WI38 (cell line): ENCODE measurements around the gene GPR84.

Experiments used
- H3K4me3 ChIP-seq: 2 replicates; pipeline ENCODE4 v1.5.1; 2011; ENCODE audit warnings: low read depth, mild to moderate bottlenecking, control low read depth, low read length
- TF ChIP-seq, protein P1 (sequence below): IDR thresholded peaks from 2 replicates; pipeline ENCODE4 v1.5.1; 2012; ENCODE audit warnings: low read depth, mild to moderate bottlenecking, control low read depth, low read length

Gene GPR84

DNA sequence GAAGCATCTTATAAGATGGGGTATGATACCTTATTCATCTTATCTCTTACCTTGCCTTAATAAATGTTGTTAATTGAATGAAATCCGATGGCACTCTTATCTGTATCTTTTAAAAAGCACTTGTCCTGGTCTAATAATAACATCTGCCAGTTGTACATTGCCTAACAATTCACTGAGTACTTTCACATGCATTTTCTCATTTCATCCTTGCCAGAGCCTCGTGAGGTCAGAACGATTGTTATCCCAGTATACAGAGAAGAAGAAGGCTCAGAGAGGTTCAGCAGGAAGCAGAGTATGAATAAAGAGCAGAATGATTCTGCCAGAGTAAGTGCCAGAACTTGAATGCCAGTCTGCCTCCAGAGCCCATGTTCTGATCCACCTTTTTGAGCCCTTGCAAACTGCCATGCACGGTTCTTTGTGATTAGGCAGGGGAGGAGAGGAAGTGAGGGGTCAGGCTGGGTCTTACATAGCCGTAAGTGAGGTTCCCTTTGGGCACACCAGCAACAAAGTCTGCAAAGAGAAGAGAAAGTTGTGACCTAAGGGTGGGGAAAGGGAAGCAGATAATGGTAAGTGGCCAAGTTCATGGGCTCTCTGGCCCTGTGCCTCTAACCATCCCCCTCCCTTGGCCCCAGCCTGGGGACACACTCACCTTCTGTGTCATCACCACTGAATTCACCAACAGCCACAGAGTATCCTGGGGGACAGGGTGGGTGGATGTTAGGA, 43.1 kb upstream of the GPR84 start:
- H3K4me3 ChIP-seq: no peak overlapping the region
- TF ChIP-seq, protein P1, sequence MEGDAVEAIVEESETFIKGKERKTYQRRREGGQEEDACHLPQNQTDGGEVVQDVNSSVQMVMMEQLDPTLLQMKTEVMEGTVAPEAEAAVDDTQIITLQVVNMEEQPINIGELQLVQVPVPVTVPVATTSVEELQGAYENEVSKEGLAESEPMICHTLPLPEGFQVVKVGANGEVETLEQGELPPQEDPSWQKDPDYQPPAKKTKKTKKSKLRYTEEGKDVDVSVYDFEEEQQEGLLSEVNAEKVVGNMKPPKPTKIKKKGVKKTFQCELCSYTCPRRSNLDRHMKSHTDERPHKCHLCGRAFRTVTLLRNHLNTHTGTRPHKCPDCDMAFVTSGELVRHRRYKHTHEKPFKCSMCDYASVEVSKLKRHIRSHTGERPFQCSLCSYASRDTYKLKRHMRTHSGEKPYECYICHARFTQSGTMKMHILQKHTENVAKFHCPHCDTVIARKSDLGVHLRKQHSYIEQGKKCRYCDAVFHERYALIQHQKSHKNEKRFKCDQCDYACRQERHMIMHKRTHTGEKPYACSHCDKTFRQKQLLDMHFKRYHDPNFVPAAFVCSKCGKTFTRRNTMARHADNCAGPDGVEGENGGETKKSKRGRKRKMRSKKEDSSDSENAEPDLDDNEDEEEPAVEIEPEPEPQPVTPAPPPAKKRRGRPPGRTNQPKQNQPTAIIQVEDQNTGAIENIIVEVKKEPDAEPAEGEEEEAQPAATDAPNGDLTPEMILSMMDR: no peak

GRCh38 chr12:54405573-54405972, 41.3 kb upstream of the GPR84 start:
- TF ChIP-seq, protein P1: no peak
- H3K4me3 ChIP-seq: no peak overlapping the region

DNA sequence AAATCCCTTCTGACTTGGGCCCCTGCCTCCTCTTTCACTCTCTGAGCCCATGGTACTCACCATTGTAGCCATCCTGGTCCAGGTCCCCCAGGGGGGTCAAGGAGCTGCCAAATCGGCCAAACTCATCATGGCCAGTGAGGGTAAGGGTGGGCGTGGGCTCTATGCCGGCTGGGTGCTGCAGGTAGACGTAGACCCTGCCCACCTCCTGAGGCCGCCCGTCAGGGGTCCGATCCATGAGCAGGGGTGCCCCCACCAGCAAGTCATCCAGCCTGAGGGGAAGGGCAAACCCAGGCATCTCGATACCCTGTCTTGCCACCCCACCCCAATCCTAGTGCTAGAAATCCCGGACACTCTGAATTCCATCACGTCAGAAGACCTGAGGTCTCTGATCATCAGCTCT, 40.8 kb upstream of the GPR84 start:
- TF ChIP-seq, protein P1: no peak
- H3K4me3 ChIP-seq: no peak overlapping the region

GRCh38 chr12:54404061-54405004, 40.0 kb upstream of the GPR84 start:
- TF ChIP-seq, protein P1: peak; percentile 96
- no peak overlapping the region for H3K4me3 ChIP-seq

DNA sequence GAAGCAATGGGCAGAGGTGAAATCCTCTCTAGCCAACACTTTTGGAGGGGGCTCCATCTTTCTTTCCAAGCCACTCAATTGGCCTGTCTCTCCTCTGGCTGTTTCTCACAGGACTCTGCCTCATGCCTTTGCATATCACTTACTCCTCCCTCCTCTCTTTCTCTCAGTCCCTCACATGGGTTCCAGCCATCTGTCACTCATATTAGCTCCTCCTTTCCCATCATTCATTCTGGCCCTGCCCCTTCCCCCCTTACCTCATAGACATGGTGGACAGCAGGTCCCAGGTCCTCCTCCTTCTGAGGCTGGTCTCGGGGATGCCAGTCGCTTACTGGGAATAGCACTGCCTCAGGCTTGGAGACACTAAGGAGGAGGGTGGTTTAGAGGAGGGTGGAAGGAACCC, 36.8 kb upstream of the GPR84 start:
- no peak overlapping the region for H3K4me3 ChIP-seq
- TF ChIP-seq, protein P1: no peak

- TF ChIP-seq, protein P1: peak; percentile 99
Observed at GRCh38 chr12:54398995-54399793, 34.9 kb upstream of the GPR84 start.

More at GRCh38 chr12:54398995-54399793, 34.9 kb upstream of the GPR84 start:
- no peak overlapping the region for H3K4me3 ChIP-seq
